D721Med (cell line): Measurements from ENCODE around the gene ADAP2.

Experiments used
- DNase-seq: peaks from one replicate; pipeline ENCODE4 v3.0.0; 2011; ENCODE audit warnings: low spot score; ENCODE audit not compliant: insufficient read length
- FAIRE-seq: peaks from 2 replicates; lab custom pipeline; 2011; peaks lifted over from hg19 to GRCh38; lab: Jason Lieb, UNC
- CTCF ChIP-seq: IDR thresholded peaks from 2 replicates; pipeline ENCODE4 v1.5.1; 2012; ENCODE audit warnings: mild to moderate bottlenecking, control low read depth; ENCODE audit not compliant: insufficient read depth; ENCODE audit errors: missing control alignments

ADAP2 gene

GRCh38 chr17:30950669-30951399 is 29.1 kb downstream of the ADAP2 start:
- DNase-seq (no peak), FAIRE-seq (no peak)
- TF ChIP-seq CTCF: no peak

DNA sequence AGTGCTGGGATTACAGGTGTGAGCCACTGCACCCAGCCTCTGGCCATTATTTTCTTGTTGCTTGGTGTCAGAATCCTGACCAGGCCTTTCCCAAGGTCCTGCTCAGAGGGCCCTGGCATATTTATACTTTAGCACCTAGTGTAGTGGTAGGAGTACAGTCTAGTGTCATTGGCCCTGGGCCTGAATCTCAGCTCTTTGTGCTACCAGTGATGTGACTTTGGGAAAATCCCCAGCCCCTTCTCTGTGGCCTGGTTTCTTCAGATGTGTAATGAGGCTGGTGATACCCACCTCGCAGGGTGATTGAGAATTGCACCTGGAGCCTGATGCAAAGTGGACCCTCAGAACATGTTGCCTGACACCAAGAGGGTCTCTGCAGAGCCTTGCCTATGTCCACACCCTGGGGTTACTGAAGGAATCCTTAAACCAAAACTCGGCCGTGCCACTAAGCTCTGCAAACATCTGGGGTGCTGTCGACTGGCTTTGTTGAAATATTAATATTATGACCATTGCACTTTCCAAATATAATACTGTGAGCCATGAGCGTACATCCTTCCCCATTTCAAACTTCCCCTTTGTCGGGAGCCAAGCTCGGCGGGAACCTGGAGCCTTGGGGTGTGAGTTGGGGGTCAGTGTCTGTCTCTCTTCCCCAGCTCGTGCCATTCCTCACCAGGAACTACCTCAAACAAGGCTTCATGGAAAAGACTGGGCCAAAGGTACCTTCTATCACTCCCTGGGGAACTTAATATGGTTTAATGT is 31.1 kb downstream of the ADAP2 start:
- TF ChIP-seq CTCF: no peak
- FAIRE-seq (no peak), DNase-seq (no peak)

DNA sequence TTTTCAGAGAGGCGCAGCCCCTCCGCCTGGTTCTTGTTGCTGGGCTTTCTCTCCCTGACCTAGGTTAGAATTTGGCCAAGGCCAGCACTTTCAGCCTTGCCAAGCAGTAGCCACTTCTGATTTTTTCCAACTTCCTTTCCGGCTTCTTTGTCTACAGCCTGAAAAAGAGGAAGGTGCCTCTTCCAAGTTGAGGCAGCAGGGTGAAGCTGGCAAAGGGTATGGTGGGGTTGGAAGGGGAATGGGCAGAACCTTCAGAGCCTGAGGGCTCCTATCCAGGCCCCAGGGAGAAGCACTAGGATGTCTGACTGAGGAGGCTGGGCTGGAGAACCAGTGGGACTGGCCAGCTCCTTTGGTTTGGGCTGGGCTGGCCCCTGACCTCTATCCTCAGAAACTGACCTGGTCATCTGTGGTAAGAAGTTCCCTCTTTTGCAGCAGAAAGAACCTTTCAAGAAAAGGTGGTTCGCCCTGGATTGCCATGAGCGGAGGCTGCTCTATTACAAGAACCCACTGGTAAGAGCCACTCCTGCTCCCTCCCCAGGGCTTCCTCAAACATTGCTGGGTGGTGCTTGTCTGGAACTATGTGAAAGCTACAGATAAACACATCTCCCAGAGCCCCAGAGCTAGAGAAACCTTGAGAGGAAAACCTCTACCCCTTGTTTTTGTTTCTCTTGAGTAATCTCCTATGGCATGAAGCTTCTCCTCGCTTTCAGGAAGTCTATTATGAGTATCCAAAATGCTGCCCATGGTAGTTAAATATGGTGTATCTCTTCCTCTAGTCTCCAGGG is 32.5 kb downstream of the ADAP2 start:
- DNase-seq (no peak), FAIRE-seq (no peak)
- no peak for TF ChIP-seq CTCF

DNA sequence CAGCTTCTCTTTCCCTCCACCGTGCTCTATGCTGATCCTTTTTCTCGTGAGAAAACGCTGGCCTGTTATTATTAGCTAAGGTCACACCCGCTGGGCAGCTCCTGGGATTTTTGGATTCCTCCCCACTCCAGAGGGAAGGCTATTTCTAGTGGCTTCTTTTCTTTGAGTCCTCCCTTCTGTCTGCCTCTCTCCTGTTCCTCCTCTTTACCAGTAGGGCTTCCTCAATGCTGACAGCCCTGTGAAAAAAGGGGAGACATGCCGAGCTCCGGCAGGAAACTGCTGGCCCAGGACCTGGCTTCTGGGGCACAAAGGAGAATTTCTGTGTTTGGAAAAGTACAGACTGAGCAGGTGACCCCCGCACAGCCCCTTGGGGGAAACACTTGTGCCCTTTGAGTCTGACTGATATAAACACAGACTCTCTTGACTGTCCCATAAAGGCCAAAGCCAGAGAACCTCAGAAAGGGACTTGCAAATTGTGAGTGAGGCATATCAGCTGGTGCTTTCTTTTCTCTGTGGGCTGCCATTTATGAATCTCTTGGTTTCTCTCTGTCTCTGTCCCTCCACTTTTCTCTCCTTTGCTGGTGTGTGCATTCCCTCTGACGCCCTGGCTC is 35.1 kb downstream of the ADAP2 start:
- FAIRE-seq: no peak
- no peak for TF ChIP-seq CTCF
- no peak for DNase-seq

DNA sequence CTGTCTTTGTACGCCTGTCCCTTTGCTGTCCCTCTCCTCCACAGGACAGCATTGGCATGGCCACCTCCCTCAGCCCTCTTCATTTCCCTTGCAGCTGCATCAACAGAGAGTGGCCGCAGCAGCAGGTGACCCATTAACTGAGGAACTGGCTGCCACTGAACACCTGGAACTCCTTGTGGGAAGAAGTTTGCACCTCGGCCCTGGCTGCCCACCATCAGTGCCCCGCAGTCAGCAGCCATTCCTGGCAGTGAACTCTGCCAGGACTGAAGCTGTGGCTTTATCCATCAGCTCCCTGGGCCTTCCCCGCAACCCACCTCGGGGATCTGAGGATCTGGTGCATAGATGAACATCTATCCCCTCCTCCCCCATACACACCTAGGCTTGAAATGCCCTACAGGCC is 36.0 kb downstream of the ADAP2 start:
- no peak for FAIRE-seq
- DNase-seq: no peak
- no peak for TF ChIP-seq CTCF

DNA sequence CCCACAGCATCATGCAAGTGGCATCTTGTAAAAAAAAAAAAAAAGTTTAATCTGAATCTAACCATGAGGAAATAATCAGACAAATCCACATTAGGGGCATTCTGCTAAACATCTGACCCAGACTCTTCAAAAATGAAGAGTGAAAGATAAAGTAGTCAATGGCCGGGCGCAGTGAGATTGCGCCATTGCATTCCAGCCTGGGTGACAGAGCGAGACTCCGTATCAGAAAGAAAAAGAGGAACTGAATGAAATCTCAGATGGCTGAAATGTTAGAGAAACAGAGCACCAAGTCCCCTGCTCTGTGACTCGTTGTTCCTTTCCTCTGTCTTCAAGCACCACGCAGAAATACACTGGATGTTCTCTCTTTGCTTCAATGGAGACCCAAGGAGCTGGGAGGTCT is 36.4 kb downstream of the ADAP2 start:
- DNase-seq (no peak), FAIRE-seq (no peak)
- TF ChIP-seq CTCF: no peak
